Measurements from ENCODE around the gene TSPAN16. TPM values are rescaled to one million over a fixed set of nuclear protein-coding genes. Genes with fewer than 3 reads are reported as not detected.

The TSPAN16 gene
- total RNA-seq, 1 experiment from 2014 or later, result not detected

DNA sequence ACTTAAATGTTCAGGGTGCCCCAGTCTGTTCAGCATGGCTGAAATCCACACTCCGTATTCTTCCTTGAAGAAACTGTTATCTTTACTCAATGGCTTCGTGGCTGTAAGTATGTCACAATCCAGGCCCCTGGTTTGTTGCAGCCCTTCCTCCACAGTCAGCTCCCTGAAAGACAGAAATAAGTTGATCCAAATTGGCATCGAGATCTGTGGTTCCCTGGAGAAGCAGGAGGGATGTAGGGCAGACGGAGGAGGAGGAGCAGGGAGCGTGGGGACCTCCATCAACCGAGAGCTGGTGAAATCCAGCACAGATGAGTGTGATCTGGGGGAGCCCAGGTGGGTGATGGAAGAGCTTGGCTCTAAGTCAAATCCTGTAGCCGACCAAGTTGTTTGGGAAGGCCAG, 304 bp downstream of the TSPAN16 start:
- no peak for DNase-seq
- H3K27ac Mint-ChIP-seq (ENCODE audit: unreplicated experiment), result no peak overlapping the region
- ChIA-PET POLR2A (no interaction called here), CTCF (no interaction called here)
- H3K9me3 ChIP-seq, result no peaks in the 10 kb centered on the region
- TF ChIP-seq CTCF (IDR thresholded peaks at IDR 0.05; ENCODE audit: insufficient read depth in 1 of 2, low read depth in 1 of 2, low read length in 1 of 2, severe bottlenecking in 1 of 2, unreplicated experiment in 1 of 2), result no peak
- intact Hi-C loops (cut with micrococcal nuclease; ENCODE audit: unreplicated experiment), result no loop called here
- no peaks in the 10 kb centered on the region for H3K36me3 Mint-ChIP-seq (ENCODE audit: insufficient read depth, unreplicated experiment)
- BruUV-seq (replicated peaks), result no TSS peak
- H3K27me3 Mint-ChIP-seq (ENCODE audit: insufficient read depth, unreplicated experiment), result no peaks in the 10 kb centered on the region
- H3K27me3 ChIP-seq (replicated peaks; ENCODE audit: control insufficient read depth, insufficient read depth, low read length), result no peaks in the 10 kb centered on the region
- H3K4me1 ChIP-seq, result no peaks in the 10 kb centered on the region
- peaks cover 14% of the 10 kb centered on the region for H3K4me1 Mint-ChIP-seq (ENCODE audit: low read depth, unreplicated experiment)
- no peak overlapping the region for H3K4me3 Mint-ChIP-seq (ENCODE audit: unreplicated experiment)
- H3K36me3 ChIP-seq (ENCODE audit: control insufficient read depth, insufficient read depth, low read length), result no peaks in the 10 kb centered on the region
- no peaks in the 10 kb centered on the region for H3K9me3 Mint-ChIP-seq (ENCODE audit: unreplicated experiment)
- H3K4me3 ChIP-seq (ENCODE audit: low read depth, low read length), result no peak overlapping the region

DNA sequence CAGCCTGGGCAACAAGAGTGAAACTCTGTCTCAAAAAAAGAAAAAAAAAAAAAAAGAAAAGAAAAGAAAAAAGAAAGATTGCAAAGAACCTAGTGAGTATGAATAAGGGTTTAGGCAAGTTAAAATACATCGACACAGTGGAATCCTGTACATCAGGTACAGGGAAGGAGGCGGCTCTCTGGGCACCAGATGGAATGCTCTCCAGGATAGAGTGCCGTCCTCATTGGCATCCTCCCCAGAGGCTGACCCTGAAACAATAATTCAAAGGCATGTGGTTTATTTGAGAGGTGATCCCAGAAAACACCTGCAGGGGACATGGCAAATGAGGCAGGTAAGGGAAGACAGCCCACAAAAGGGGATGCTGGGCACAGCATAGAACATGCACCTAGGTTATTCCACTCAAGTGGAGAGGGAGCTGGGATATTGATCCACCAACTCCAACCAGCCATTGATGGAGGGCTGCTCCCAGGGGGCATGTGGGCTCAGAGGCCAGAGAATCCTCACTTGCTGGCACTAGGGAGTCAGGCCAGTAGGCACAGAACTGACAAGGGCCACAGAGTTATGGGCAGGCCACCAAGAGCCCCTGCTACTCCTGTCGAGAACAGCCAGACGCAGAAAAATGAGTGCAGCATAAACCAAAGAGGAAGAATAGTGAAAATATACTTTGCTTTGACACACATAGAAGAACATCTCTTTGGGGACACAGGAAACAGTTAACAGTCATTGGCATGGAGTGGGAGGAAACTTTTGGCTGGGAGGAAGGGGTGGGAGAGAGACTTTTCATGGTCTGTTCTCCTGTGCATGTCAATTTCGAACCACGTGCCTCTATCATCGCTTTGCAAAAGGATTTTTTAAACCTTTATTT, 4.2 kb downstream of the TSPAN16 start:
- H3K4me3 Mint-ChIP-seq (ENCODE audit: unreplicated experiment), result no peak overlapping the region
- BruUV-seq (replicated peaks), result no TSS peak
- H3K4me1 Mint-ChIP-seq (ENCODE audit: low read depth, unreplicated experiment), result peaks cover 6% of the 10 kb centered on the region
- POLR2A ChIA-PET, result no interaction called here
- H3K36me3 ChIP-seq (ENCODE audit: control insufficient read depth, insufficient read depth, low read length), result no peaks in the 10 kb centered on the region
- no peaks in the 10 kb centered on the region for H3K9me3 ChIP-seq
- DNase-seq, result no peak
- CTCF ChIA-PET, result no interaction called here
- no peaks in the 10 kb centered on the region for H3K9me3 Mint-ChIP-seq (ENCODE audit: unreplicated experiment)
- no peak for TF ChIP-seq CTCF (IDR thresholded peaks at IDR 0.05; ENCODE audit: insufficient read depth in 1 of 2, low read depth in 1 of 2, low read length in 1 of 2, severe bottlenecking in 1 of 2, unreplicated experiment in 1 of 2)
- no peaks in the 10 kb centered on the region for H3K4me1 ChIP-seq
- H3K4me3 ChIP-seq (ENCODE audit: low read depth, low read length), result no peak overlapping the region
- H3K36me3 Mint-ChIP-seq (ENCODE audit: insufficient read depth, unreplicated experiment), result no peaks in the 10 kb centered on the region
- H3K27me3 Mint-ChIP-seq (ENCODE audit: insufficient read depth, unreplicated experiment), result no peaks in the 10 kb centered on the region
- no peaks in the 10 kb centered on the region for H3K27me3 ChIP-seq (replicated peaks; ENCODE audit: control insufficient read depth, insufficient read depth, low read length)
- no peak overlapping the region for H3K27ac Mint-ChIP-seq (ENCODE audit: unreplicated experiment)
- intact Hi-C loops (cut with micrococcal nuclease; ENCODE audit: unreplicated experiment), result no loop called here

- Mint-ChIP-seq H3K9me3 (ENCODE audit: unreplicated experiment) (no peaks in the 10 kb centered on the region), H3K4me3 (ENCODE audit: unreplicated experiment) (no peak overlapping the region), H3K27me3 (ENCODE audit: insufficient read depth, unreplicated experiment) (no peaks in the 10 kb centered on the region), H3K27ac (ENCODE audit: unreplicated experiment) (no peak overlapping the region), H3K36me3 (ENCODE audit: insufficient read depth, unreplicated experiment) (no peaks in the 10 kb centered on the region), H3K4me1 (ENCODE audit: low read depth, unreplicated experiment) (peaks cover 6% of the 10 kb centered on the region)
- H3K9me3 ChIP-seq, result no peaks in the 10 kb centered on the region
- ChIA-PET POLR2A (no interaction called here), CTCF (no interaction called here)
- no peaks in the 10 kb centered on the region for H3K4me1 ChIP-seq
- no TSS peak for BruUV-seq (replicated peaks)
- H3K36me3 ChIP-seq (ENCODE audit: control insufficient read depth, insufficient read depth, low read length), result no peaks in the 10 kb centered on the region
- no peak for TF ChIP-seq CTCF (IDR thresholded peaks at IDR 0.05; ENCODE audit: insufficient read depth in 1 of 2, low read depth in 1 of 2, low read length in 1 of 2, severe bottlenecking in 1 of 2, unreplicated experiment in 1 of 2)
- intact Hi-C loops (cut with micrococcal nuclease; ENCODE audit: unreplicated experiment), result no loop called here
- no peak for DNase-seq
- no peaks in the 10 kb centered on the region for H3K27me3 ChIP-seq (replicated peaks; ENCODE audit: control insufficient read depth, insufficient read depth, low read length)
- no peak overlapping the region for H3K4me3 ChIP-seq (ENCODE audit: low read depth, low read length)
Observed at GRCh38 chr19:11300811-11301120, 4.8 kb downstream of the TSPAN16 start.

Measured in Caco-2 (cell line).